Right lobe of liver (tissue), 6 donors: ENCODE data around the gene LRRTM2. TPM values are rescaled to one million over a fixed set of nuclear protein-coding genes. Genes with fewer than 3 reads are reported as not detected.

Source experiments
- ATAC-seq, 4 donors: fragments of 200-7000 bp; cut with Tn5 transposase; one replicate each; pipeline ENCODE4 v1.9.1; 2020; ENCODE audit warnings: mild to moderate bottlenecking in 4 of 4, moderate library complexity in 4 of 4
- DNase-seq, 3 donors: peaks; one replicate each; pipeline ENCODE4 v3.0.0-alpha.2; 2020
- H3K27ac ChIP-seq, 3 donors: fragments of 200-600 bp; one replicate each; pipeline ENCODE4 v1.8.0; 2022
- H3K27me3 ChIP-seq, 2 donors: fragments of 200-600 bp; one replicate each; pipeline ENCODE4 v1.8.0; 2022
- H3K36me3 ChIP-seq, 4 donors: fragments of 200-600 bp; sonication (generic) in 1 of 4; one replicate each; pipeline versions ENCODE4 v1.5.1 to v1.8.0; 2017 to 2022; ENCODE audit warnings: control low read depth in 1 of 4
- H3K4me1 ChIP-seq, 4 donors: fragments of 200-600 bp; sonication (generic) in 1 of 4; one replicate each; pipeline versions ENCODE4 v1.5.1 to v1.8.0; 2017 to 2022; ENCODE audit warnings: control low read depth in 1 of 4
- H3K4me3 ChIP-seq, 3 donors: fragments of 200-600 bp; one replicate each; pipeline ENCODE4 v1.8.0; 2022
- H3K9me3 ChIP-seq, 4 donors: fragments of 200-600 bp; sonication (generic) in 1 of 4; one replicate each; pipeline versions ENCODE4 v1.5.1 to v1.8.0; 2017 to 2022; ENCODE audit warnings: control low read depth in 1 of 4
- CTCF ChIP-seq, 4 donors: fragments of 200-600 bp in 3 of 4; fragments of 450-650 bp in 1 of 4; IDR thresholded peaks; one replicate each; pipeline versions ENCODE4 v1.5.1 to v1.8.0; 2016 to 2022; ENCODE audit warnings: antibody characterized with exemption in 4 of 4, mild to moderate bottlenecking in 2 of 4
- POLR2A ChIP-seq: fragments of 450-650 bp; IDR thresholded peaks from one replicate; pipeline ENCODE4 v1.6.1; 2017; ENCODE audit warnings: antibody characterized with exemption, mild to moderate bottlenecking
- WGBS: methylation state at CpG from one replicate; pipeline ENCODE4 v1.1.6; 2018; ENCODE audit warnings: low coverage, low lambda C conversion rate; ENCODE audit not compliant: insufficient coverage; ENCODE audit errors: missing lambda C conversion rate; 5-methylcytosine and 5-hydroxymethylcytosine counted together
- intact Hi-C, 2 donors: fragments of 100-400 bp; cut with DNase I; formaldehyde crosslinking; loops; one replicate each; pipeline versions ENCODE4 v1.11.2 to v1.14.1; 2022
- total RNA-seq, 6 experiments: library from RNA; depleted of rRNA in 2 of 6; stranded (reverse); fragments of >200 nt in 2 of 6; fragmentation: NEBNext Ultra II Directional in 3 of 6; extraction: Animal tissue kit (Norgen Biotek cat#: 25700) in 3 of 6; gene quantifications; one replicate each; pipeline versions ENCODE4 v1.1.0 to v1.2.4, GENCODE V29; 2016 to 2023
- donor health status: DM: no; HTN: yes; CAD: no.
- donor health status: DM: no; HTN: no; CAD: no.
- donor health status: DM: no; HTN: no; CAD: no.
- donor health status: DM: no; HTN: yes; CAD: no.
- donor health status: DM: no; HTN: yes; CAD: no.

The LRRTM2 gene
- total RNA-seq, 6 experiments from 2014 or later, result 0.06 to 0.53 (median 0.17) TPM; not detected in 1

- WGBS, result 90% methylated on average over 3 of the region's 3 CpGs
- Histone ChIP-seq H3K4me3 (no peak overlapping the region), H3K27me3 (no peaks in the 10 kb centered on the region), H3K9me3 (no peaks in the 10 kb centered on the region), H3K4me1 (no peaks in the 10 kb centered on the region), H3K27ac (no peak overlapping the region), H3K36me3 (peaks cover 0 to 21% (median 0%) of the 10 kb centered on the region in 4 donors)
- ATAC-seq (no peak), DNase-seq (no peak)
- intact Hi-C loops, result no loop called here
- no peak for TF ChIP-seq CTCF (IDR thresholded peaks at IDR 0.05)
- TF ChIP-seq POLR2A, result no peak
Observed at GRCh38 chr5:138914338-138914737, 39.2 kb upstream of the LRRTM2 start.

GRCh38 chr5:138913773-138914172 is 38.6 kb upstream of the LRRTM2 start:
- no peaks in the 10 kb centered on the region for H3K4me1 ChIP-seq
- TF ChIP-seq CTCF (IDR thresholded peaks at IDR 0.05) (no peak), POLR2A (no peak)
- 96% methylated on average over 3 of the region's 3 CpGs for WGBS
- no peak for DNase-seq
- no peak overlapping the region for H3K4me3 ChIP-seq
- peaks cover 0 to 19% (median 0%) of the 10 kb centered on the region in 4 donors for H3K36me3 ChIP-seq
- no peak overlapping the region for H3K27ac ChIP-seq
- ATAC-seq, result no peak
- intact Hi-C loops, result no loop called here
- H3K9me3 ChIP-seq, result no peaks in the 10 kb centered on the region
- H3K27me3 ChIP-seq, result no peaks in the 10 kb centered on the region

- no peak overlapping the region for H3K4me3 ChIP-seq
- no peaks in the 10 kb centered on the region for H3K9me3 ChIP-seq
- no peaks in the 10 kb centered on the region for H3K4me1 ChIP-seq
- intact Hi-C loops, result no loop called here
- no peak overlapping the region for H3K27ac ChIP-seq
- no peaks in the 10 kb centered on the region for H3K27me3 ChIP-seq
- ATAC-seq, result no peak
- WGBS, result 80% methylated on average over 4 of the region's 4 CpGs
- no peak for DNase-seq
- TF ChIP-seq CTCF (IDR thresholded peaks at IDR 0.05), result no peak
- no peak for TF ChIP-seq POLR2A
- peaks cover 0 to 7% (median 1%) of the 10 kb centered on the region in 4 donors for H3K36me3 ChIP-seq
Observed at GRCh38 chr5:138912093-138912492, 37.0 kb upstream of the LRRTM2 start.

GRCh38 chr5:138911441-138911840 is 36.3 kb upstream of the LRRTM2 start:
- DNase-seq, result no peak
- no peak for ATAC-seq
- Histone ChIP-seq H3K27ac (no peak overlapping the region), H3K36me3 (peaks cover 0 to 7% (median 1%) of the 10 kb centered on the region in 4 donors), H3K27me3 (no peaks in the 10 kb centered on the region), H3K9me3 (no peaks in the 10 kb centered on the region), H3K4me3 (no peak overlapping the region), H3K4me1 (no peaks in the 10 kb centered on the region)
- intact Hi-C loops, result no loop called here
- TF ChIP-seq POLR2A (no peak), CTCF (IDR thresholded peaks at IDR 0.05) (no peak)
